VCaP (cell line): ENCODE data around the gene ACTL7B.

Source experiments
- H3K27ac ChIP-seq: fragments of 450-650 bp; 2 replicates; pipeline ENCODE4 v1.5.1; 2017
- TF ChIP-seq, protein P1 (sequence below): fragments of 450-650 bp; conservative IDR thresholded peaks from 2 replicates; pipeline ENCODE4 v1.5.1; 2017; ENCODE audit warnings: mild to moderate bottlenecking, moderate library complexity

ACTL7B gene

DNA sequence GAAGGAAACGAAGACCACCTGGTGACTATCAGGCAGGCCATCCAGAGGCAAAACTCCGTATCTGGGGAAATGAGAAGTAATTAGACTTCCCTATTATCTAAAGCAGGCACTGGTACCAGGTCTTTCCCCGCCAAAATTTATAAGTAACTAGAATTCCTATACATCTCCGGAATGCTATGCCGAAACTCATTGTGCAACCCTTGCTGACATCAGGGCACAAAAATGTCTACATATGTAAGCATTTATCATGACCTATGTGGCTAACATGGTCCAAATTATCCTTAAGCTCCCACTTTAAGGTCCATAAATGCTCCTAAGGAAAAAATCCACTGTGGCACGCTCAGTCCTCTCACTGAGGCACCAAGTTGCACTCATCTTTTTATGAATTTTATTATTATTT, 17.8 kb downstream of the ACTL7B start:
- TF ChIP-seq, protein P1, sequence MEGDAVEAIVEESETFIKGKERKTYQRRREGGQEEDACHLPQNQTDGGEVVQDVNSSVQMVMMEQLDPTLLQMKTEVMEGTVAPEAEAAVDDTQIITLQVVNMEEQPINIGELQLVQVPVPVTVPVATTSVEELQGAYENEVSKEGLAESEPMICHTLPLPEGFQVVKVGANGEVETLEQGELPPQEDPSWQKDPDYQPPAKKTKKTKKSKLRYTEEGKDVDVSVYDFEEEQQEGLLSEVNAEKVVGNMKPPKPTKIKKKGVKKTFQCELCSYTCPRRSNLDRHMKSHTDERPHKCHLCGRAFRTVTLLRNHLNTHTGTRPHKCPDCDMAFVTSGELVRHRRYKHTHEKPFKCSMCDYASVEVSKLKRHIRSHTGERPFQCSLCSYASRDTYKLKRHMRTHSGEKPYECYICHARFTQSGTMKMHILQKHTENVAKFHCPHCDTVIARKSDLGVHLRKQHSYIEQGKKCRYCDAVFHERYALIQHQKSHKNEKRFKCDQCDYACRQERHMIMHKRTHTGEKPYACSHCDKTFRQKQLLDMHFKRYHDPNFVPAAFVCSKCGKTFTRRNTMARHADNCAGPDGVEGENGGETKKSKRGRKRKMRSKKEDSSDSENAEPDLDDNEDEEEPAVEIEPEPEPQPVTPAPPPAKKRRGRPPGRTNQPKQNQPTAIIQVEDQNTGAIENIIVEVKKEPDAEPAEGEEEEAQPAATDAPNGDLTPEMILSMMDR, result no peak
- H3K27ac ChIP-seq, result no peak overlapping the region

DNA sequence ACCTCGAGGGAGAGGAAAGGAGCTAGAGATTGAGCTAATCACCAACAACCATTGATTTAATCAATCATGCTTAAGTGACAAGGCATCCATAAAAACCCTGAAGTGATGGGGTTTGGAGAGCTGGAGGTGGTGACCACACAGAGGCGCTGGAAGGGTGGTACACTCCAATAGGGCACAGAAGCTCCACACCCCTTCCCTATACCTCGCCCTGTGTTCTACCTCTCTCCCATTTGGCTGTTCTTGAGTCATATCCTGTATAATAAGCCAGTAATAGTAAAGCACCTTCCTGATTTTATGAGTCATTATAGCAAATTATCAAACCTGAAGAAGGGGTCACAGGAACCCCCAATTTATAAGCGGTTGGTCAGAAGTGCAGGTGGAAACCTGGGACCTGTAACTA, 18.3 kb downstream of the ACTL7B start:
- TF ChIP-seq, protein P1, result no peak
- H3K27ac ChIP-seq, result no peak overlapping the region

DNA sequence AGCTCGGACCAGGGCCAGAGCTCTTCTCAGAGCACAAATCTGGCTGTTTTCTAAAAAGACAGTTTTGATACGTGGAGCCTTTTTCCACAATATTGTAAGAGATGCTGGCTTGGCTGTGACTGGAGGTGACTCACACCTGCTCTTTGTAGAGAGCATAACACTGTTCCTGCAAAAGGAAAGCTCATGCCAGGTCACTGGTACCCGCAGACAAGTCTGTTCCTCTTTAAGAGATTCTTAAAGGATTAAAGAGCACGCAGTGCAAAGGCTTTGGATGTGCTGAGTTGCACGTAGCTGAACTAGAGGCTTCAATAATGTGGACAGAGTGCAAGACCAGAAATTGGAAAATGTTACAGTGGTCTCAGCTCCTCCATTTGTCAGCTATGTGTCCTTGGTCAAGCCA, 19.0 kb downstream of the ACTL7B start:
- TF ChIP-seq, protein P1, result no peak
- H3K27ac ChIP-seq, result no peak overlapping the region

DNA sequence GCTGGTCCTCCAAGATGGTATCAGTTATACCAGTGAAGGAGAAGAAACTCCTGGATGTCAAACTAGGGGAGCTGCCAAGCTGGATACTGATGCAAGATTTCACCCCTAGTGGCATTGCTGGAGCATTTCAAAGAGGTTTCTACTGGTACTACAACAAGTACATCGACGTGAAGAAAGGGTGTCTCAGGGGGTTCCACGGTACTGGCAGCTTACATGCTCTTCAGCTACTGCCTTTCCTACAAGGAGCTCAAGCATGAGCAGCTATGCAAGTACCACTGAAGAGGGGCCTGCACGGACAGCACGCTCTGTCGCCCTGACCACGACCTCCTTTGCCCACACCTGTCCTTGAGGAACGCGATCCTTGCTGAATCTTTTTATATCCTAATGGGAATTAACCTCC, 19.5 kb downstream of the ACTL7B start:
- no peak overlapping the region for H3K27ac ChIP-seq
- TF ChIP-seq, protein P1, result no peak

DNA sequence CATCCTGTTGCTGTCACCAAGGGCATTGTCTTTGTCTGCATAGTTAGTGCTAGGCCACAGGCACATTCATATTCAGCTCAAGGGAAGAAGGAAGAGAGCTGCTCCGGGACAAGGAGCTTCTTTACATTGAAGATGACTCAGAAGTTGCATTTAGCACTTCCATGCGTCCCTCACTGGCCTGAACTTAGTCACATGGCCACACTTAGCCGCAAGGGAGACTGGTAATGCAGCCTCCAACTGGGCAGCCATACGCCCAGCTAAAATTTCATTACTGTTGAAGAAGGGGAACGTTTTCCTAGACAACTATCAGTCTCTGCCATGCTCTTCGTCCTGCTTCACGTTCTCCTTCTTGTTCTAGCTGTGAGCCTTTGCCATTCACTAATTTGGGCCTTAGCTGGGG, 20.0 kb downstream of the ACTL7B start:
- TF ChIP-seq, protein P1, result no peak
- H3K27ac ChIP-seq, result no peak overlapping the region

DNA sequence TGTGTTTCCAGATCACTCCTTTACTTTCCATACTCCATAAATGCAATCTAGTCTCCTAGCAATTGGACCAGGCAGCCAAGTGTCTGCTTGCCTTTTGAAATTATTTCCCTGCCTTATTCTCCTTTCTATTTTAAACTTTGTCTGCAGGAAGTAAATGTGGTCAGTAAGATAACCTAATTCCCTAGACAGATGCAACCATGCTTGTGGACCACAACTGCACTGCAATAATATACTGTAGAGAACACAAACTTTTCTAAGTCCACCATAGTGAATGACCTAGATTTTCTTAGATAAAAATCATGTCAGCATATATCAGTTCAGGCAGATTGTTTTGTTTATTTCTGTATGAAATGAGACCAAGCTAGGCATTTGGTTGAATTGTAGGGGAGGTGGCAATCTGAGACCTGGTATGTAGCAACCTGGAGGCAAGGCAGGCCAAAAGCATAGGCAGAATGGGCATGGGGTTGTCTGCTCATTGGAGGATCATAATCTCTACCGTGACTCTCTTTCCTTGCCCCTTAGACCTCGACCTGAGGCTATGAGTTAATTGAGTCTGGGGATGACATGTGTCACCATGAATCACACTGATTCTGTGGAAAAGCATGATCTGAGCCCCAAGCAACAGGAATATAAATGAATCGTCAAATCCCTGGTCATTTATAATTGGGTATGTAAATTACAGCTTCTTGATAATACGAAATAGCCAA, 20.7 kb downstream of the ACTL7B start:
- TF ChIP-seq, protein P1, result no peak
- no peak overlapping the region for H3K27ac ChIP-seq

GRCh38 chr9:108832179-108832500, 23.6 kb downstream of the ACTL7B start:
- TF ChIP-seq, protein P1, result no peak
- peak overlapping the region; percentile 25; the same call in 1 of the 2 replicates for H3K27ac ChIP-seq
